CD8-positive, alpha-beta memory T cell (primary cell): ENCODE measurements around the gene NCAPG2. TPM values are rescaled to one million over a fixed set of nuclear protein-coding genes. Genes with fewer than 3 reads are reported as not detected.

Experiments used
- CTCF ChIA-PET: fragments of 350-600 bp; sonication (Branson Sonifier 250); formaldehyde crosslinking; loops from one replicate; lab custom pipeline; 2021; ENCODE audit warnings: antibody characterized with exemption; lab: Charles Lee
- POLR2A ChIA-PET: fragments of 350-600 bp; sonication (Branson Sonifier 250); formaldehyde crosslinking; loops from one replicate; lab custom pipeline; 2021; ENCODE audit warnings: antibody characterized with exemption; lab: Charles Lee
- DNase-seq, 5 donors: peaks; one replicate each; pipeline versions ENCODE4 v3.0.0 to v3.0.0-alpha.2; 2020 to 2022; ENCODE audit warnings: mixed read lengths in 1 of 5
- H3K27ac ChIP-seq: one replicate; pipeline ENCODE4 v1.7.0; 2013; ENCODE audit warnings: low read depth, mild to moderate bottlenecking, low read length, moderate library complexity
- H3K27me3 ChIP-seq: 2 replicates; pipeline ENCODE4 v1.7.0; 2013; ENCODE audit warnings: low read length, mild to moderate bottlenecking; ENCODE audit not compliant: insufficient read depth, poor library complexity, severe bottlenecking
- H3K36me3 ChIP-seq: 2 replicates; pipeline ENCODE4 v1.7.0; 2013; ENCODE audit warnings: mild to moderate bottlenecking, low read length, moderate library complexity; ENCODE audit not compliant: insufficient read depth
- H3K4me1 ChIP-seq: 2 replicates; pipeline ENCODE4 v1.7.0; 2013; ENCODE audit warnings: mild to moderate bottlenecking, low read length, moderate library complexity; ENCODE audit not compliant: insufficient read depth
- H3K4me3 ChIP-seq: 2 replicates; pipeline ENCODE4 v1.7.0; 2013; ENCODE audit warnings: mild to moderate bottlenecking, low read length
- H3K9me3 ChIP-seq: 2 replicates; pipeline ENCODE4 v1.7.0; 2013; ENCODE audit warnings: mild to moderate bottlenecking, low read length
- H3K27ac Mint-ChIP-seq, 8 donors: one replicate each; pipeline ENCODE4 v1.8.0; 2020 to 2021; ENCODE audit warnings: mixed read lengths in 8 of 8, mild to moderate bottlenecking in 6 of 8, inconsistent platforms in 3 of 8, moderate library complexity in 3 of 8
- H3K27me3 Mint-ChIP-seq, 2 donors: one replicate each; pipeline ENCODE4 v1.8.0; 2020 to 2021; ENCODE audit warnings: mixed read lengths in 2 of 2, mild to moderate bottlenecking in 1 of 2, moderate library complexity in 1 of 2
- H3K36me3 Mint-ChIP-seq, 3 donors: one replicate each; pipeline ENCODE4 v1.8.0; 2020 to 2021; ENCODE audit warnings: mixed read lengths in 3 of 3, inconsistent platforms in 1 of 3, mild to moderate bottlenecking in 1 of 3
- H3K4me1 Mint-ChIP-seq, 3 donors: one replicate each; pipeline ENCODE4 v1.8.0; 2020 to 2021; ENCODE audit warnings: mixed read lengths in 3 of 3, inconsistent platforms in 1 of 3, mild to moderate bottlenecking in 1 of 3
- H3K4me3 Mint-ChIP-seq, 7 donors: one replicate each; pipeline ENCODE4 v1.8.0; 2020 to 2021; ENCODE audit warnings: mixed read lengths in 7 of 7, mild to moderate bottlenecking in 6 of 7, moderate library complexity in 4 of 7, inconsistent platforms in 2 of 7
- H3K9me3 Mint-ChIP-seq, 5 donors: one replicate each; pipeline ENCODE4 v1.8.0; 2020 to 2022; ENCODE audit warnings: mixed read lengths in 5 of 5, mild to moderate bottlenecking in 3 of 5, moderate library complexity in 2 of 5, inconsistent platforms in 1 of 5
- polyA plus RNA-seq: library from polyadenylated mRNA; unstranded; fragments of 300-500 nt; fragmentation: Illumina TruSeq; gene quantifications from one replicate; pipeline ENCODE4 v1.2.3, GENCODE V29; 2021
- total RNA-seq, 2 experiments: library from RNA; stranded (reverse); gene quantifications; one replicate each; pipeline ENCODE4 v1.2.3, GENCODE V29; 2021

NCAPG2 gene
- total and polyA plus RNA-seq, 3 experiments from 2014 or later = 4.3 to 75.5 (median 71.4) TPM

- Histone ChIP-seq H3K36me3 (no peaks in the 10 kb centered on the region), H3K27ac (no peak overlapping the region), H3K4me3 (no peak overlapping the region), H3K4me1 (no peaks in the 10 kb centered on the region), H3K27me3 (no peaks in the 10 kb centered on the region), H3K9me3 (no peaks in the 10 kb centered on the region)
- peaks cover 4 to 15% (median 5%) of the 10 kb centered on the region in 3 donors for H3K4me1 Mint-ChIP-seq
- H3K9me3 Mint-ChIP-seq = peaks cover 0 to 3% (median 0%) of the 10 kb centered on the region in 5 donors
- no peak for DNase-seq
- H3K36me3 Mint-ChIP-seq = peaks cover 0 to 15% (median 8%) of the 10 kb centered on the region in 3 donors
- no peak overlapping the region for H3K4me3 Mint-ChIP-seq
- H3K27me3 Mint-ChIP-seq = no peaks in the 10 kb centered on the region
- CTCF ChIA-PET = no interaction called here
- POLR2A ChIA-PET = interaction anchor here (0.7 kb wide), 1 partner anchor 64 kb away, joined by 4 read pairs; no protein-coding TSS in a partner anchor
- no peak overlapping the region for H3K27ac Mint-ChIP-seq
Measured at GRCh38 chr7:158726277-158726807, 21.7 kb upstream of the NCAPG2 start.

- no peak for DNase-seq
- Mint-ChIP-seq H3K36me3 (peaks cover 0 to 8% (median 8%) of the 10 kb centered on the region in 3 donors), H3K4me3 (no peak overlapping the region), H3K27me3 (no peaks in the 10 kb centered on the region), H3K4me1 (peaks cover 4 to 13% (median 5%) of the 10 kb centered on the region in 3 donors), H3K9me3 (peaks cover 0 to 3% (median 0%) of the 10 kb centered on the region in 5 donors), H3K27ac (peak overlapping the region in 1 of 8 donors; percentile 44)
- no peaks in the 10 kb centered on the region for H3K27me3 ChIP-seq
- POLR2A ChIA-PET = no interaction called here
- no peaks in the 10 kb centered on the region for H3K36me3 ChIP-seq
- H3K4me1 ChIP-seq = no peaks in the 10 kb centered on the region
- no peak overlapping the region for H3K27ac ChIP-seq
- CTCF ChIA-PET = no interaction called here
- H3K4me3 ChIP-seq = no peak overlapping the region
- H3K9me3 ChIP-seq = no peaks in the 10 kb centered on the region
Measured at GRCh38 chr7:158725506-158725800, 20.8 kb upstream of the NCAPG2 start.

GRCh38 chr7:158724658-158725505 is 20.3 kb upstream of the NCAPG2 start:
- Histone ChIP-seq H3K4me1 (no peaks in the 10 kb centered on the region), H3K27ac (no peak overlapping the region), H3K36me3 (no peaks in the 10 kb centered on the region), H3K4me3 (no peak overlapping the region), H3K9me3 (no peaks in the 10 kb centered on the region), H3K27me3 (no peaks in the 10 kb centered on the region)
- ChIA-PET CTCF (no interaction called here), POLR2A (no interaction called here)
- peaks cover 2 to 7% (median 4%) of the 10 kb centered on the region in 3 donors for H3K4me1 Mint-ChIP-seq
- no peak overlapping the region for H3K27ac Mint-ChIP-seq
- DNase-seq = no peak
- H3K9me3 Mint-ChIP-seq = peaks cover 0 to 3% (median 0%) of the 10 kb centered on the region in 5 donors
- H3K36me3 Mint-ChIP-seq = peaks cover 0 to 3% (median 3%) of the 10 kb centered on the region in 3 donors
- no peaks in the 10 kb centered on the region for H3K27me3 Mint-ChIP-seq
- no peak overlapping the region for H3K4me3 Mint-ChIP-seq

- Histone ChIP-seq H3K4me3 (no peak overlapping the region), H3K4me1 (no peaks in the 10 kb centered on the region), H3K36me3 (no peaks in the 10 kb centered on the region), H3K27me3 (no peaks in the 10 kb centered on the region), H3K27ac (no peak overlapping the region), H3K9me3 (no peaks in the 10 kb centered on the region)
- POLR2A ChIA-PET = no interaction called here
- CTCF ChIA-PET = no interaction called here
- H3K4me1 Mint-ChIP-seq = peaks cover 0 to 5% (median 2%) of the 10 kb centered on the region in 3 donors
- DNase-seq = no peak
- peaks cover under 1 to 2% of the 10 kb centered on the region in 2 donors for H3K27me3 Mint-ChIP-seq
- H3K36me3 Mint-ChIP-seq = no peaks in the 10 kb centered on the region
- no peak overlapping the region for H3K4me3 Mint-ChIP-seq
- peaks cover 0 to 3% (median 0%) of the 10 kb centered on the region in 5 donors for H3K9me3 Mint-ChIP-seq
- H3K27ac Mint-ChIP-seq = no peak overlapping the region
Measured at GRCh38 chr7:158723714-158724385, 19.2 kb upstream of the NCAPG2 start.

GRCh38 chr7:158723266-158723665 is 18.7 kb upstream of the NCAPG2 start:
- CTCF ChIA-PET = no interaction called here

GRCh38 chr7:158722574-158723237 is 18.1 kb upstream of the NCAPG2 start:
- Histone ChIP-seq H3K9me3 (no peaks in the 10 kb centered on the region), H3K36me3 (no peaks in the 10 kb centered on the region), H3K4me3 (no peak overlapping the region), H3K27me3 (no peaks in the 10 kb centered on the region), H3K4me1 (no peaks in the 10 kb centered on the region), H3K27ac (no peak overlapping the region)
- Mint-ChIP-seq H3K4me3 (no peak overlapping the region), H3K4me1 (peaks cover 0 to 5% (median 0%) of the 10 kb centered on the region in 3 donors), H3K9me3 (peaks cover 0 to 3% (median 0%) of the 10 kb centered on the region in 5 donors), H3K27me3 (peaks cover 2 to 7% of the 10 kb centered on the region in 2 donors), H3K27ac (no peak overlapping the region), H3K36me3 (no peaks in the 10 kb centered on the region)
- POLR2A ChIA-PET = no interaction called here
- DNase-seq = no peak
- CTCF ChIA-PET = no interaction called here

More at GRCh38 chr7:158723266-158723665, 18.7 kb upstream of the NCAPG2 start:
- H3K36me3 Mint-ChIP-seq = no peaks in the 10 kb centered on the region
- H3K4me3 ChIP-seq = no peak overlapping the region
- H3K27ac ChIP-seq = no peak overlapping the region
- H3K4me1 ChIP-seq = no peaks in the 10 kb centered on the region
- H3K27me3 ChIP-seq = no peaks in the 10 kb centered on the region
- H3K9me3 ChIP-seq = no peaks in the 10 kb centered on the region
- peaks cover 2 to 4% of the 10 kb centered on the region in 2 donors for H3K27me3 Mint-ChIP-seq
- peaks cover 0 to 5% (median 0%) of the 10 kb centered on the region in 3 donors for H3K4me1 Mint-ChIP-seq
- no peak for DNase-seq
- no peaks in the 10 kb centered on the region for H3K36me3 ChIP-seq
- H3K27ac Mint-ChIP-seq = no peak overlapping the region
- POLR2A ChIA-PET = no interaction called here
- H3K4me3 Mint-ChIP-seq = no peak overlapping the region
- H3K9me3 Mint-ChIP-seq = peaks cover 0 to 3% (median 0%) of the 10 kb centered on the region in 5 donors

GRCh38 chr7:158720112-158720511 is 15.5 kb upstream of the NCAPG2 start:
- POLR2A ChIA-PET = no interaction called here
- no peaks in the 10 kb centered on the region for H3K4me1 Mint-ChIP-seq
- H3K36me3 Mint-ChIP-seq = no peaks in the 10 kb centered on the region
- Histone ChIP-seq H3K9me3 (no peaks in the 10 kb centered on the region), H3K27me3 (no peaks in the 10 kb centered on the region), H3K36me3 (no peaks in the 10 kb centered on the region), H3K4me1 (no peaks in the 10 kb centered on the region), H3K27ac (no peak overlapping the region), H3K4me3 (no peak overlapping the region)
- H3K27me3 Mint-ChIP-seq = peaks cover 2 to 15% of the 10 kb centered on the region in 2 donors
- no peak for DNase-seq
- H3K27ac Mint-ChIP-seq = no peak overlapping the region
- H3K4me3 Mint-ChIP-seq = no peak overlapping the region
- H3K9me3 Mint-ChIP-seq = peaks cover 0 to 2% (median 0%) of the 10 kb centered on the region in 5 donors
- CTCF ChIA-PET = no interaction called here
